AG09309 (cell line): ENCODE results near the gene ASTN2.
A peak's percentile ranks its signal among the peaks of the same experiment; 100 is the strongest.

ENCODE experiments used
- DNase-seq: peaks from one replicate; pipeline ENCODE4 v3.0.0-alpha.2; 2010; ENCODE audit warnings: low read depth
- H3K4me3 ChIP-seq: 2 replicates; pipeline ENCODE4 v1.5.1; 2011; ENCODE audit warnings: mild to moderate bottlenecking, low read depth, low read length, moderate library complexity; ENCODE audit not compliant: control insufficient read depth
- TF ChIP-seq, protein P1 (sequence below): IDR thresholded peaks from 2 replicates; pipeline ENCODE4 v1.5.1; 2011; ENCODE audit warnings: mild to moderate bottlenecking, low read depth, low read length, inconsistent platforms; ENCODE audit not compliant: insufficient read depth, control insufficient read depth; ENCODE audit errors: missing control alignments

Gene ASTN2, protein sequence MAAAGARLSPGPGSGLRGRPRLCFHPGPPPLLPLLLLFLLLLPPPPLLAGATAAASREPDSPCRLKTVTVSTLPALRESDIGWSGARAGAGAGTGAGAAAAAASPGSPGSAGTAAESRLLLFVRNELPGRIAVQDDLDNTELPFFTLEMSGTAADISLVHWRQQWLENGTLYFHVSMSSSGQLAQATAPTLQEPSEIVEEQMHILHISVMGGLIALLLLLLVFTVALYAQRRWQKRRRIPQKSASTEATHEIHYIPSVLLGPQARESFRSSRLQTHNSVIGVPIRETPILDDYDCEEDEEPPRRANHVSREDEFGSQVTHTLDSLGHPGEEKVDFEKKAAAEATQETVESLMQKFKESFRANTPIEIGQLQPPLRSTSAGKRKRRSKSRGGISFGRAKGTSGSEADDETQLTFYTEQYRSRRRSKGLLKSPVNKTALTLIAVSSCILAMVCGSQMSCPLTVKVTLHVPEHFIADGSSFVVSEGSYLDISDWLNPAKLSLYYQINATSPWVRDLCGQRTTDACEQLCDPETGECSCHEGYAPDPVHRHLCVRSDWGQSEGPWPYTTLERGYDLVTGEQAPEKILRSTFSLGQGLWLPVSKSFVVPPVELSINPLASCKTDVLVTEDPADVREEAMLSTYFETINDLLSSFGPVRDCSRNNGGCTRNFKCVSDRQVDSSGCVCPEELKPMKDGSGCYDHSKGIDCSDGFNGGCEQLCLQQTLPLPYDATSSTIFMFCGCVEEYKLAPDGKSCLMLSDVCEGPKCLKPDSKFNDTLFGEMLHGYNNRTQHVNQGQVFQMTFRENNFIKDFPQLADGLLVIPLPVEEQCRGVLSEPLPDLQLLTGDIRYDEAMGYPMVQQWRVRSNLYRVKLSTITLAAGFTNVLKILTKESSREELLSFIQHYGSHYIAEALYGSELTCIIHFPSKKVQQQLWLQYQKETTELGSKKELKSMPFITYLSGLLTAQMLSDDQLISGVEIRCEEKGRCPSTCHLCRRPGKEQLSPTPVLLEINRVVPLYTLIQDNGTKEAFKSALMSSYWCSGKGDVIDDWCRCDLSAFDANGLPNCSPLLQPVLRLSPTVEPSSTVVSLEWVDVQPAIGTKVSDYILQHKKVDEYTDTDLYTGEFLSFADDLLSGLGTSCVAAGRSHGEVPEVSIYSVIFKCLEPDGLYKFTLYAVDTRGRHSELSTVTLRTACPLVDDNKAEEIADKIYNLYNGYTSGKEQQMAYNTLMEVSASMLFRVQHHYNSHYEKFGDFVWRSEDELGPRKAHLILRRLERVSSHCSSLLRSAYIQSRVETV (N-terminal part only)

DNA sequence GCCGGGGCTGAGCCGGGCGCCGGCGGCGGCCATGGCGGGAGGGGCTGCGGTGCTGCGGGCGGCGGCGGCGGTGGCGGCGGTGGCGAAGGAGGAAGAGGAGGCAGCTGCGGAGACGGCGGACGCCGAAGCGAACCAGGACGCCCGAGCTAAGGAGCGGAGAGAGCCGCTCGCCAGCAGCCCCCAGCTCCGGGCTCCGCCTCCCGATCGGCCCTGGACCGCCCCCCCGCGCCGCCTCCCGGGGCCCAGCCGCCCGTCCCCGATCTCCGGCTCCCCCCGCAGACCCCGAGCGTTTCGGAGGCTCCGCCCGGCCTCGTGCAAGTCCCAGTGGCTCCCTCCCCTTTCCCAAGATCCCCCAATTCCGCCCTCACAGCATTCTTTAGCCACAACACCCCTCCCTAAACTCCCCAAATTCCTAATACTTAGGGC lies at the start of gene ASTN2:
Gene ASTN2, minus strand, starts transcription at position 152 of the 426 bp plus-strand sequence. Its CDS starts 119 bp downstream, at position 33.
- peak within 1 kb of the TSS; percentile 18 for H3K4me3 ChIP-seq
- TF ChIP-seq, protein P1, sequence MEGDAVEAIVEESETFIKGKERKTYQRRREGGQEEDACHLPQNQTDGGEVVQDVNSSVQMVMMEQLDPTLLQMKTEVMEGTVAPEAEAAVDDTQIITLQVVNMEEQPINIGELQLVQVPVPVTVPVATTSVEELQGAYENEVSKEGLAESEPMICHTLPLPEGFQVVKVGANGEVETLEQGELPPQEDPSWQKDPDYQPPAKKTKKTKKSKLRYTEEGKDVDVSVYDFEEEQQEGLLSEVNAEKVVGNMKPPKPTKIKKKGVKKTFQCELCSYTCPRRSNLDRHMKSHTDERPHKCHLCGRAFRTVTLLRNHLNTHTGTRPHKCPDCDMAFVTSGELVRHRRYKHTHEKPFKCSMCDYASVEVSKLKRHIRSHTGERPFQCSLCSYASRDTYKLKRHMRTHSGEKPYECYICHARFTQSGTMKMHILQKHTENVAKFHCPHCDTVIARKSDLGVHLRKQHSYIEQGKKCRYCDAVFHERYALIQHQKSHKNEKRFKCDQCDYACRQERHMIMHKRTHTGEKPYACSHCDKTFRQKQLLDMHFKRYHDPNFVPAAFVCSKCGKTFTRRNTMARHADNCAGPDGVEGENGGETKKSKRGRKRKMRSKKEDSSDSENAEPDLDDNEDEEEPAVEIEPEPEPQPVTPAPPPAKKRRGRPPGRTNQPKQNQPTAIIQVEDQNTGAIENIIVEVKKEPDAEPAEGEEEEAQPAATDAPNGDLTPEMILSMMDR: no peak

DNA sequence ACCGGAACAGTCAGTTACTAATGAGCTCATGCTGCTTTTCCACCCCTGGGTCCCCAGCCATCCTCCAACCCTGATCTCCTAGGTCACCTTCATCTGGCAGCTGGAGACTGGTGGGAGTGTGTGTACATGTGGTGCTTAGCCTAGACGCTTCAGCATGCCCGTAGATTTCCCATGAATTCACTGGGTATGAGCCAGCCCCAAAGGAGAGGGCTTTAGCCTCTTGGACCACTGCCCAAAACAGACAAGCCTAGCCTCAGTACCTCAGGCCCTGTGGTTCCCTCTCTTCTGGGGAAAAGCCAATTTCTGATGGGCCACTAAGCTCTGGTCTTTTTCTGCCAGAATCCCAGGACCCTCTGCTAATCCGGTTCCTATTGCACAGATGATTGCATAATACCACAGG lies 48.0 kb upstream of the ASTN2 start:
- TF ChIP-seq, protein P1: no peak
- H3K4me3 ChIP-seq: no peak overlapping the region
- DNase-seq: no peak

More for the DNA sequence above, at the start of gene ASTN2:
- no peak for DNase-seq

DNA sequence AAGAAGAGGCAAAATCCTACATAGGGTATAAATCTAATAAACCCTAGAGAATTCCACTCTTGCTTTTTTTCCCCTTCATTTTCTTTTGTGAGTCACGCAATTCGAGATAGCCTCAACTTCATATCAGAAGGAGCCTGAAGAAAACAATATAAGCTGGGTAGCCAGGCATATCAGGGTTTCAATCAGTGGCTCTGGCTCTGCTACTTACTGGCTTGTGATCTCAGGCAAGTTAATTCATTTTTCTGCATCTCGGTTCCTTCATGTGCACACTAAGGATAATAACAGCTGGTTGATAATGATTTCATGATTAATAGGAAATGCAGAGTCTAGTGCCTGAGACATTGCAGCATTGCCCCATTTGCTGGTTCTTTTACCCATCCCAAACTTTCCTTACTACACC lies 46.5 kb upstream of the ASTN2 start:
- DNase-seq: no peak
- H3K4me3 ChIP-seq: no peak overlapping the region
- TF ChIP-seq, protein P1: no peak

DNA sequence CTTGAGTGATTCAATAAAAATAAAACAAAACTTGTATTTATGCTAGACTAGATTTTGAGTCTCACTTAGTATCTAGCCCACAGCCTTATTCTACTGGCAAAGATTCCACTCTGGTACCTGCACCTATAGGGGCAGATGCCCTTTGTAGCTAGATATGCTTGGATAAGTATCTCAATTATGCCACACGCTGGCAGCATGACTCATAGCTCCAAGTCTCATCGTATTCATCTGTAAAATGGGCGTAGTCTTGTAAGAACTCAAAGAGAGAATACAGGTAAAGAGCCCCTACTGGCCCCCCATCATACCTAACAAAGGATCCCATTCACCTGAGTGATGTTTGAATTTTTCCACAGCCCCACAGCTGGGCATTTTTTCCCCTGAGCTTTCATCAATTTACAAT lies 45.9 kb upstream of the ASTN2 start:
- no peak for DNase-seq
- no peak overlapping the region for H3K4me3 ChIP-seq
- TF ChIP-seq, protein P1: no peak

DNA sequence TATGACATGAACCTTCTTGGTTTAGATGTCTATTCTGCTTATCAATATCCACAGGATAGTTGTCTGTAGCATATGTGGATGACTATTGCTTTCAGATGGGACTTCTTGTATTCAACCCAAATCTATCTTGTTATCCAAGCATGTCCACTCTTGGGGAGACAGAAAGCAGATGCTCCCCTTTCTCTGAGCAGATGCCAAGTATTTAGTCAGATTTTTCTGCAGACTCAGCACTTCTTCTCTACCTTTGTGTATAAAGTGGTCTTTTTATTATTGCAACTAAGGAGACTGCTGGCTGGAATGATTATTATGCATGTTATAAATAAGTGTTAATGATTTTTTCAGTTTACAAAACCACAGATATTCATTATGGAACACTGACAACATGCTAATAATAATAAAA lies 45.1 kb upstream of the ASTN2 start:
- no peak overlapping the region for H3K4me3 ChIP-seq
- TF ChIP-seq, protein P1: no peak
- no peak for DNase-seq

DNA sequence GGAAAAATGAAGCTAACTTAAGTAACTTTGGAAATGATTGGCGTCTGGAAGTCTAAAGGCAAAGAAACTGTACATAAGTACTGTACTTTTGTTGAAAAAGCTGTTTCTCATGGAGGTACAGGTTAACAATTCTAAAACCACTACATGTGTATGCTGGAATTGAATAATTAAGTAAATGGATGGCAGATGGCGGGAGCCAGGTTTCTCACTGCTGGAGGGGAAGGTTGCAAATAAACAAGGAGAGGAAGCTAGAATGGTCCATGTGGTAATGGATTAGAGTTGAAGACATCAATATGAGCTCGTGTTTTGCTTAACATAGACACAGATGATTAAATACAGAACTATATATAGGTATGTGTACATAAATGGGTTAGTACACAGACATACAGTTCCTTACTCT lies 43.2 kb upstream of the ASTN2 start:
- no peak for DNase-seq
- TF ChIP-seq, protein P1: no peak
- H3K4me3 ChIP-seq: no peak overlapping the region
